Cardiac muscle cell (in vitro differentiated cells and primary cell): ENCODE measurements around the gene MRPL17. TPM values are rescaled to one million over a fixed set of nuclear protein-coding genes. Genes with fewer than 3 reads are reported as not detected.
"Not testable (repeated sequence)": the region's sequence is repeated elsewhere in the genome, so short reads cannot be mapped to it uniquely, and the experiment has no call there.

Source experiments
- DNase-seq, 2 donors: peaks; one replicate each; pipeline versions ENCODE4 v3.0.0 to v3.0.0-alpha.2; 2010 to 2017; ENCODE audit warnings: low read depth in 1 of 2, low spot score in 1 of 2
- H3K27ac ChIP-seq: fragments of 200-600 bp; sonication (generic); 2 replicates; pipeline ENCODE4 v1.5.1; 2016
- H3K27me3 ChIP-seq: fragments of 200-600 bp; sonication (generic); 2 replicates; pipeline ENCODE4 v1.6.0; 2016; ENCODE audit warnings: control low read depth
- H3K36me3 ChIP-seq: fragments of 200-600 bp; sonication (generic); 2 replicates; pipeline ENCODE4 v1.5.1; 2016; ENCODE audit warnings: control low read depth
- H3K4me1 ChIP-seq: fragments of 200-600 bp; sonication (generic); 2 replicates; pipeline ENCODE4 v1.8.1; 2017; ENCODE audit warnings: low read depth, mild to moderate bottlenecking, mixed run types
- H3K4me3 ChIP-seq: fragments of 200-600 bp; sonication (generic); 2 replicates; pipeline ENCODE4 v1.5.1; 2016; ENCODE audit warnings: mild to moderate bottlenecking
- H3K9me3 ChIP-seq: fragments of 200-600 bp; sonication (generic); 2 replicates; pipeline ENCODE4 v1.5.1; 2017; ENCODE audit warnings: low read depth, mild to moderate bottlenecking, control low read depth
- CTCF ChIP-seq: IDR thresholded peaks from 2 replicates; pipeline ENCODE4 v1.5.1; 2012; ENCODE audit warnings: low read depth, mild to moderate bottlenecking, low read length
- polyA plus RNA-seq: library from polyadenylated mRNA; unstranded; fragments of >200 nt; fragmentation: Nextera tagmentation; extraction: Ambion mirVana; gene quantifications from 2 replicates; pipeline ENCODE4 v1.2.1, GENCODE V29; 2016
- total RNA-seq: library from RNA; depleted of rRNA; stranded (reverse); fragments of >200 nt; gene quantifications from 2 replicates; pipeline ENCODE4 v1.2.3, GENCODE V29; 2016

Gene MRPL17
- total and polyA plus RNA-seq, 2 experiments from 2014 or later = 100 to 108 TPM

- Histone ChIP-seq H3K4me3 (no peak overlapping the region), H3K27ac (no peak overlapping the region), H3K9me3 (no peaks in the 10 kb centered on the region), H3K27me3 (no peaks in the 10 kb centered on the region), H3K4me1 (no peaks in the 10 kb centered on the region), H3K36me3 (no peaks in the 10 kb centered on the region)
- DNase-seq = no peak
- no peak for TF ChIP-seq CTCF
Observed at GRCh38 chr11:6687876-6688275, 4.7 kb upstream of the MRPL17 start.

- Histone ChIP-seq H3K27me3 (no peaks in the 10 kb centered on the region), H3K9me3 (no peaks in the 10 kb centered on the region), H3K4me1 (peaks cover 11% of the 10 kb centered on the region), H3K36me3 (peaks cover 5% of the 10 kb centered on the region), H3K4me3 (no peak overlapping the region), H3K27ac (no peak overlapping the region)
- TF ChIP-seq CTCF = no peak
- DNase-seq = no peak
Observed at GRCh38 chr11:6686006-6686405, 2.9 kb upstream of the MRPL17 start.

GRCh38 chr11:6684068-6684467 lies 928 bp upstream of the MRPL17 start:
- H3K36me3 ChIP-seq, H3K9me3 ChIP-seq, H3K4me3 ChIP-seq, H3K27me3 ChIP-seq, DNase-seq: not testable (repeated sequence)
- Histone ChIP-seq H3K4me1 (peaks cover 11% of the 10 kb centered on the region), H3K27ac (peak overlapping the region; percentile 89)

- H3K4me3 ChIP-seq = peak overlapping the region; percentile 61
- peak in 1 of 2 donors; percentile 10 for DNase-seq
- H3K27ac ChIP-seq = peak overlapping the region; percentile 82
Observed at GRCh38 chr11:6682591-6682935, 577 bp downstream of the MRPL17 start.

GRCh38 chr11:6681949-6682348 lies 1.2 kb downstream of the MRPL17 start:
- no peak for TF ChIP-seq CTCF
- Histone ChIP-seq H3K4me1 (peaks cover 11% of the 10 kb centered on the region), H3K36me3 (peaks cover 10% of the 10 kb centered on the region), H3K9me3 (no peaks in the 10 kb centered on the region), H3K27me3 (no peaks in the 10 kb centered on the region), H3K27ac (peak overlapping the region; percentile 82), H3K4me3 (peak overlapping the region; percentile 61)
- DNase-seq = peak; percentile 19 to 46

More at GRCh38 chr11:6682591-6682935, 577 bp downstream of the MRPL17 start:
- Histone ChIP-seq H3K27me3 (no peaks in the 10 kb centered on the region), H3K9me3 (no peaks in the 10 kb centered on the region), H3K4me1 (peaks cover 11% of the 10 kb centered on the region), H3K36me3 (peaks cover 10% of the 10 kb centered on the region)
- TF ChIP-seq CTCF = no peak

GRCh38 chr11:6681505-6681904 lies 1.6 kb downstream of the MRPL17 start:
- Histone ChIP-seq H3K9me3 (no peaks in the 10 kb centered on the region), H3K27ac (peak overlapping the region; percentile 48), H3K4me3 (peak overlapping the region; percentile 61), H3K4me1 (peaks cover 11% of the 10 kb centered on the region), H3K36me3 (peaks cover 10% of the 10 kb centered on the region), H3K27me3 (no peaks in the 10 kb centered on the region)
- no peak for TF ChIP-seq CTCF
- no peak for DNase-seq
